T-helper 2 cell treated with Interferon-gamma antibody and Interleukin-4, amounts not matched to agents 5 μg/mL and 100 μg/mL, for 36 hours (primary cell): ENCODE data around the gene HLX.

Experiments used
- DNase-seq: peaks from one replicate; pipeline ENCODE4 v3.0.0; 2021; ENCODE audit warnings: low spot score
- H3K27ac Mint-ChIP-seq: one replicate; pipeline ENCODE4 v1.8.0; 2021; ENCODE audit warnings: mild to moderate bottlenecking, mixed read lengths
- H3K27me3 Mint-ChIP-seq: one replicate; pipeline ENCODE4 v1.8.0; 2021; ENCODE audit warnings: low read depth, mixed read lengths
- H3K36me3 Mint-ChIP-seq: one replicate; pipeline ENCODE4 v1.8.0; 2021; ENCODE audit warnings: low read depth, mixed read lengths
- H3K4me1 Mint-ChIP-seq: one replicate; pipeline ENCODE4 v1.8.0; 2021; ENCODE audit warnings: low read depth, mixed read lengths
- H3K4me3 Mint-ChIP-seq: one replicate; pipeline ENCODE4 v1.8.0; 2022; ENCODE audit warnings: mild to moderate bottlenecking, moderate library complexity, mixed read lengths
- H3K9me3 Mint-ChIP-seq: one replicate; pipeline ENCODE4 v1.8.0; 2021; ENCODE audit warnings: mixed read lengths

HLX gene

GRCh38 chr1:220879076-220879508, at the start of gene HLX:
TSS of gene HLX (plus strand) at chr1:220879443. CDS start at chr1:220879858, 415 bp downstream.
- Mint-ChIP-seq H3K4me1 (peaks cover 31% of the 10 kb centered on the region), H3K27me3 (peaks cover 79% of the 10 kb centered on the region), H3K9me3 (no peaks in the 10 kb centered on the region), H3K4me3 (peak within 1 kb of the TSS; percentile 87), H3K36me3 (peaks cover 5% of the 10 kb centered on the region), H3K27ac (peak within 1 kb of the TSS; percentile 49)
- DNase-seq: peak; percentile 71

- Mint-ChIP-seq H3K9me3 (no peaks in the 10 kb centered on the region), H3K4me1 (no peaks in the 10 kb centered on the region), H3K27me3 (no peaks in the 10 kb centered on the region), H3K36me3 (no peaks in the 10 kb centered on the region), H3K27ac (no peak overlapping the region), H3K4me3 (no peak overlapping the region)
- no peak for DNase-seq
Measured at GRCh38 chr1:220833436-220833835, 45.8 kb upstream of the HLX start.

- Mint-ChIP-seq H3K4me1 (no peaks in the 10 kb centered on the region), H3K27ac (no peak overlapping the region), H3K4me3 (no peak overlapping the region), H3K9me3 (no peaks in the 10 kb centered on the region), H3K27me3 (no peaks in the 10 kb centered on the region), H3K36me3 (no peaks in the 10 kb centered on the region)
- DNase-seq: no peak
Measured at GRCh38 chr1:220834155-220834870, 44.9 kb upstream of the HLX start.

- H3K4me3 Mint-ChIP-seq: no peak overlapping the region
- H3K36me3 Mint-ChIP-seq: no peaks in the 10 kb centered on the region
- no peaks in the 10 kb centered on the region for H3K27me3 Mint-ChIP-seq
- H3K27ac Mint-ChIP-seq: no peak overlapping the region
- DNase-seq: no peak
- H3K4me1 Mint-ChIP-seq: no peaks in the 10 kb centered on the region
- H3K9me3 Mint-ChIP-seq: no peaks in the 10 kb centered on the region
Measured at GRCh38 chr1:220838578-220838977, 40.7 kb upstream of the HLX start.

- H3K27me3 Mint-ChIP-seq: no peaks in the 10 kb centered on the region
- no peak for DNase-seq
- H3K4me3 Mint-ChIP-seq: no peak overlapping the region
- no peaks in the 10 kb centered on the region for H3K9me3 Mint-ChIP-seq
- H3K36me3 Mint-ChIP-seq: no peaks in the 10 kb centered on the region
- H3K27ac Mint-ChIP-seq: no peak overlapping the region
- no peaks in the 10 kb centered on the region for H3K4me1 Mint-ChIP-seq
Measured at GRCh38 chr1:220839474-220839873, 39.8 kb upstream of the HLX start.

GRCh38 chr1:220841293-220841692, 38.0 kb upstream of the HLX start:
- no peak for DNase-seq
- H3K36me3 Mint-ChIP-seq: no peaks in the 10 kb centered on the region
- H3K27ac Mint-ChIP-seq: no peak overlapping the region
- H3K9me3 Mint-ChIP-seq: no peaks in the 10 kb centered on the region
- no peaks in the 10 kb centered on the region for H3K4me1 Mint-ChIP-seq
- no peak overlapping the region for H3K4me3 Mint-ChIP-seq
- H3K27me3 Mint-ChIP-seq: no peaks in the 10 kb centered on the region

- Mint-ChIP-seq H3K4me1 (no peaks in the 10 kb centered on the region), H3K27ac (no peak overlapping the region), H3K4me3 (no peak overlapping the region), H3K36me3 (no peaks in the 10 kb centered on the region), H3K9me3 (no peaks in the 10 kb centered on the region), H3K27me3 (no peaks in the 10 kb centered on the region)
- DNase-seq: no peak
Measured at GRCh38 chr1:220843481-220844011, 35.7 kb upstream of the HLX start.

GRCh38 chr1:220852408-220852807, 26.8 kb upstream of the HLX start:
- no peaks in the 10 kb centered on the region for H3K36me3 Mint-ChIP-seq
- H3K27ac Mint-ChIP-seq: no peak overlapping the region
- peaks cover 5% of the 10 kb centered on the region for H3K9me3 Mint-ChIP-seq
- no peaks in the 10 kb centered on the region for H3K27me3 Mint-ChIP-seq
- no peak overlapping the region for H3K4me3 Mint-ChIP-seq
- H3K4me1 Mint-ChIP-seq: no peaks in the 10 kb centered on the region
- DNase-seq: no peak

- no peak for DNase-seq
- Mint-ChIP-seq H3K4me3 (no peak overlapping the region), H3K36me3 (no peaks in the 10 kb centered on the region), H3K9me3 (no peaks in the 10 kb centered on the region), H3K4me1 (peaks cover 3% of the 10 kb centered on the region), H3K27ac (no peak overlapping the region), H3K27me3 (peaks cover 45% of the 10 kb centered on the region)
Measured at GRCh38 chr1:220872296-220872695, 6.9 kb upstream of the HLX start.

- Mint-ChIP-seq H3K9me3 (no peaks in the 10 kb centered on the region), H3K27me3 (peaks cover 51% of the 10 kb centered on the region), H3K27ac (no peak overlapping the region), H3K36me3 (no peaks in the 10 kb centered on the region), H3K4me3 (no peak overlapping the region), H3K4me1 (peaks cover 11% of the 10 kb centered on the region)
- DNase-seq: no peak
Measured at GRCh38 chr1:220873087-220873486, 6.2 kb upstream of the HLX start.

- H3K4me3 Mint-ChIP-seq: no peak overlapping the region
- DNase-seq: no peak
- no peak overlapping the region for H3K27ac Mint-ChIP-seq
- peaks cover 4% of the 10 kb centered on the region for H3K36me3 Mint-ChIP-seq
- H3K4me1 Mint-ChIP-seq: peaks cover 20% of the 10 kb centered on the region
- peaks cover 56% of the 10 kb centered on the region for H3K27me3 Mint-ChIP-seq
- H3K9me3 Mint-ChIP-seq: no peaks in the 10 kb centered on the region
Measured at GRCh38 chr1:220873868-220874655, 5.2 kb upstream of the HLX start.

GRCh38 chr1:220875260-220875659, 4.0 kb upstream of the HLX start:
- peaks cover 55% of the 10 kb centered on the region for H3K27me3 Mint-ChIP-seq
- H3K36me3 Mint-ChIP-seq: peaks cover 4% of the 10 kb centered on the region
- DNase-seq: no peak
- no peak overlapping the region for H3K27ac Mint-ChIP-seq
- H3K4me3 Mint-ChIP-seq: no peak overlapping the region
- H3K9me3 Mint-ChIP-seq: no peaks in the 10 kb centered on the region
- peaks cover 20% of the 10 kb centered on the region for H3K4me1 Mint-ChIP-seq

GRCh38 chr1:220876511-220877376, 2.5 kb upstream of the HLX start:
- no peak overlapping the region for H3K27ac Mint-ChIP-seq
- peaks cover 31% of the 10 kb centered on the region for H3K4me1 Mint-ChIP-seq
- peaks cover 5% of the 10 kb centered on the region for H3K36me3 Mint-ChIP-seq
- no peaks in the 10 kb centered on the region for H3K9me3 Mint-ChIP-seq
- no peak for DNase-seq
- peaks cover 69% of the 10 kb centered on the region for H3K27me3 Mint-ChIP-seq
- H3K4me3 Mint-ChIP-seq: no peak overlapping the region
